HEK293T (cell line): Measurements from ENCODE around the gene PAWR.

Experiments
- PKNOX1 ChIP-seq: fragments of 450-650 bp; IDR thresholded peaks from 2 replicates; pipeline ENCODE4 v1.6.1; 2016
- TARDBP ChIP-seq: fragments of 450-650 bp; IDR thresholded peaks from 2 replicates; pipeline ENCODE4 v1.6.1; 2016

GRCh38 chr12:79619872-79620562 lies 70.7 kb downstream of the PAWR start:
- TF ChIP-seq TARDBP: no peak
- TF ChIP-seq PKNOX1: no peak
